ENCODE measurements around the gene TSC2.

GRCh38 chr16:2032285-2033056 lies 15.3 kb upstream of the TSC2 start:
- TF ChIP-seq, protein P1, sequence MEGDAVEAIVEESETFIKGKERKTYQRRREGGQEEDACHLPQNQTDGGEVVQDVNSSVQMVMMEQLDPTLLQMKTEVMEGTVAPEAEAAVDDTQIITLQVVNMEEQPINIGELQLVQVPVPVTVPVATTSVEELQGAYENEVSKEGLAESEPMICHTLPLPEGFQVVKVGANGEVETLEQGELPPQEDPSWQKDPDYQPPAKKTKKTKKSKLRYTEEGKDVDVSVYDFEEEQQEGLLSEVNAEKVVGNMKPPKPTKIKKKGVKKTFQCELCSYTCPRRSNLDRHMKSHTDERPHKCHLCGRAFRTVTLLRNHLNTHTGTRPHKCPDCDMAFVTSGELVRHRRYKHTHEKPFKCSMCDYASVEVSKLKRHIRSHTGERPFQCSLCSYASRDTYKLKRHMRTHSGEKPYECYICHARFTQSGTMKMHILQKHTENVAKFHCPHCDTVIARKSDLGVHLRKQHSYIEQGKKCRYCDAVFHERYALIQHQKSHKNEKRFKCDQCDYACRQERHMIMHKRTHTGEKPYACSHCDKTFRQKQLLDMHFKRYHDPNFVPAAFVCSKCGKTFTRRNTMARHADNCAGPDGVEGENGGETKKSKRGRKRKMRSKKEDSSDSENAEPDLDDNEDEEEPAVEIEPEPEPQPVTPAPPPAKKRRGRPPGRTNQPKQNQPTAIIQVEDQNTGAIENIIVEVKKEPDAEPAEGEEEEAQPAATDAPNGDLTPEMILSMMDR (IDR thresholded peaks at IDR 0.05; ENCODE audit: low read depth, low read length): no peak
- TF ChIP-seq MAX (IDR thresholded peaks at IDR 0.05; ENCODE audit: low read depth, low read length): no peak
